OCI-LY1 (cell line): ENCODE results near the gene LTA4H.

Source experiments
- H2AFZ ChIP-seq: fragments of 200-600 bp; sonication (generic), shearing (Covaris generic); 2 replicates; pipeline ENCODE4 v1.6.0; 2014; ENCODE audit warnings: antibody characterized with exemption, mild to moderate bottlenecking, low read length
- H3F3A ChIP-seq: fragments of 200-600 bp; sonication (generic), shearing (Covaris generic); 2 replicates; pipeline ENCODE4 v1.6.0; 2014; ENCODE audit warnings: mild to moderate bottlenecking, antibody characterized with exemption, low read length, moderate library complexity; ENCODE audit not compliant: insufficient read depth
- H3K27ac ChIP-seq: fragments of 200-600 bp; sonication (generic); 2 replicates; pipeline ENCODE4 v1.5.1; 2014; ENCODE audit warnings: low read length, mixed run types, mild to moderate bottlenecking, low read depth; ENCODE audit not compliant: poor library complexity, severe bottlenecking
- H3K27me3 ChIP-seq: fragments of 200-600 bp; sonication (generic); 2 replicates; pipeline ENCODE4 v1.6.0; 2014; ENCODE audit warnings: antibody characterized with exemption, mild to moderate bottlenecking, low read length, moderate library complexity; ENCODE audit not compliant: insufficient read depth
- H3K36me3 ChIP-seq: fragments of 200-600 bp; sonication (generic); 2 replicates; pipeline ENCODE4 v1.6.1; 2014; ENCODE audit warnings: mild to moderate bottlenecking, antibody characterized with exemption, low read length, moderate library complexity, mixed read lengths; ENCODE audit not compliant: insufficient read depth
- H3K4me1 ChIP-seq: fragments of 200-600 bp; sonication (generic); 2 replicates; pipeline ENCODE4 v1.5.1; 2014; ENCODE audit warnings: mild to moderate bottlenecking, low read length, moderate library complexity; ENCODE audit not compliant: insufficient read depth, severe bottlenecking
- H3K4me2 ChIP-seq: fragments of 200-600 bp; sonication (generic), shearing (Covaris generic); 2 replicates; pipeline ENCODE4 v1.6.1; 2014; ENCODE audit warnings: low read length
- H3K4me3 ChIP-seq: fragments of 200-600 bp; sonication (generic); 2 replicates; pipeline ENCODE4 v1.5.1; 2014; ENCODE audit warnings: low read length, low read depth, mild to moderate bottlenecking, mixed read lengths; ENCODE audit not compliant: poor library complexity, severe bottlenecking
- H3K79me2 ChIP-seq: fragments of 200-600 bp; shearing (Covaris generic); 2 replicates; pipeline ENCODE4 v1.6.1; 2016; ENCODE audit warnings: mixed run types, low read length, mixed read lengths; ENCODE audit not compliant: insufficient read depth
- H3K9ac ChIP-seq: fragments of 200-600 bp; sonication (generic), shearing (Covaris generic); 2 replicates; pipeline ENCODE4 v1.6.1; 2014; ENCODE audit warnings: mild to moderate bottlenecking, low read length, mixed read lengths
- H3K9me2 ChIP-seq: fragments of 200-600 bp; sonication (generic), shearing (Covaris generic); 2 replicates; pipeline ENCODE4 v1.6.1; 2014; ENCODE audit warnings: low read depth, mild to moderate bottlenecking, low read length, mixed read lengths
- H3K9me3 ChIP-seq: fragments of 200-600 bp; shearing (Covaris generic); 2 replicates; pipeline ENCODE4 v1.6.1; 2014; ENCODE audit warnings: low read length, mixed read lengths
- H4K20me1 ChIP-seq: fragments of 200-600 bp; sonication (generic), shearing (Covaris generic); 2 replicates; pipeline ENCODE4 v1.6.0; 2016; ENCODE audit warnings: mild to moderate bottlenecking, low read length; ENCODE audit not compliant: insufficient read depth
- EZH2 ChIP-seq: fragments of 200-600 bp; sonication (generic), shearing (Covaris generic); IDR thresholded peaks from 2 replicates; pipeline ENCODE4 v1.8.0; 2017; ENCODE audit warnings: borderline replicate concordance, mixed run types, mild to moderate bottlenecking, antibody characterized with exemption, low read length, moderate library complexity, mixed read lengths
- TF ChIP-seq, protein P1 (sequence below): fragments of 200-600 bp; sonication (generic), shearing (Covaris generic); IDR thresholded peaks from 2 replicates; pipeline ENCODE4 v1.5.1; 2017; ENCODE audit warnings: mild to moderate bottlenecking, antibody characterized with exemption, low read length, moderate library complexity, mixed read lengths

Gene LTA4H

DNA sequence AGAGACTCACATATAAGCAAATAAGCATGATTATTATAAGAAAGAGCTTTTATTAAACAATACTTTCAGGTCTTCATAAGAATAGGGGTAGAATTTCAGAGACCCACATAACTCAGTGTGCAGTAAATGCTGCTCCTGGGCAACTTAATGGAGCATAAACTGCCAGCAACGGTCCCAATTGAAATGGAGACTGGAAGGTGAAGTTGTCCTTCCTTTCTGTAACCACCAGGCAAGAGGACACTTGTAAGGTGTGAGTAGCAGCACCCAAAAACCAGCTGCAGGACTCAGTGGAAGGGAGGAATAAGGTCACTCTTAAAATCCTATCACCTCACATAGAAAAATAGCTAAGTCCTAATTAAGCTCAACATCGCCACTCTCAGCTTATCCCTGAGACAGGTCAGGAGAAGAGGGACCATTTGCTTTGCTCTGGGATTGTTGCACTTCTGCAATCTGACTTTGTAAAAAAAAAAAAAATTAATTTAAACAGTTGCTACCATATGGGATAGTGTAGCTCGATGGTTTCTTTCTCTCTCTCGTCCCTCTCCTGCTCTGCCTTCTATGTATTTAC is 22.7 kb upstream of the LTA4H start:
- H3K9me2 ChIP-seq, result no peaks in the 10 kb centered on the region
- no peaks in the 10 kb centered on the region; the same call in 1 of the 2 replicates for H3K36me3 ChIP-seq
- TF ChIP-seq EZH2, result no peak
- TF ChIP-seq, protein P1, sequence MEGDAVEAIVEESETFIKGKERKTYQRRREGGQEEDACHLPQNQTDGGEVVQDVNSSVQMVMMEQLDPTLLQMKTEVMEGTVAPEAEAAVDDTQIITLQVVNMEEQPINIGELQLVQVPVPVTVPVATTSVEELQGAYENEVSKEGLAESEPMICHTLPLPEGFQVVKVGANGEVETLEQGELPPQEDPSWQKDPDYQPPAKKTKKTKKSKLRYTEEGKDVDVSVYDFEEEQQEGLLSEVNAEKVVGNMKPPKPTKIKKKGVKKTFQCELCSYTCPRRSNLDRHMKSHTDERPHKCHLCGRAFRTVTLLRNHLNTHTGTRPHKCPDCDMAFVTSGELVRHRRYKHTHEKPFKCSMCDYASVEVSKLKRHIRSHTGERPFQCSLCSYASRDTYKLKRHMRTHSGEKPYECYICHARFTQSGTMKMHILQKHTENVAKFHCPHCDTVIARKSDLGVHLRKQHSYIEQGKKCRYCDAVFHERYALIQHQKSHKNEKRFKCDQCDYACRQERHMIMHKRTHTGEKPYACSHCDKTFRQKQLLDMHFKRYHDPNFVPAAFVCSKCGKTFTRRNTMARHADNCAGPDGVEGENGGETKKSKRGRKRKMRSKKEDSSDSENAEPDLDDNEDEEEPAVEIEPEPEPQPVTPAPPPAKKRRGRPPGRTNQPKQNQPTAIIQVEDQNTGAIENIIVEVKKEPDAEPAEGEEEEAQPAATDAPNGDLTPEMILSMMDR, result no peak; the same call in 1 of the 2 replicates
- H3F3A ChIP-seq, result no peaks in the 10 kb centered on the region
- no peak overlapping the region for H3K4me3 ChIP-seq
- no peaks in the 10 kb centered on the region for H4K20me1 ChIP-seq
- no peaks in the 10 kb centered on the region for H3K9me3 ChIP-seq
- H2AFZ ChIP-seq, result no peak overlapping the region
- H3K79me2 ChIP-seq, result no peaks in the 10 kb centered on the region
- no peak overlapping the region for H3K9ac ChIP-seq
- H3K27ac ChIP-seq, result no peak overlapping the region
- H3K4me2 ChIP-seq, result no peak overlapping the region
- no peaks in the 10 kb centered on the region for H3K27me3 ChIP-seq
- H3K4me1 ChIP-seq, result peaks cover 10% of the 10 kb centered on the region

GRCh38 chr12:96056646-96057455 is 21.5 kb upstream of the LTA4H start:
- TF ChIP-seq, protein P1, result no peak
- no peak for TF ChIP-seq EZH2
- no peak overlapping the region for H3K27ac ChIP-seq
- H3K9me2 ChIP-seq, result no peaks in the 10 kb centered on the region
- no peaks in the 10 kb centered on the region for H3K9me3 ChIP-seq
- H3K4me3 ChIP-seq, result no peak overlapping the region
- H3K4me1 ChIP-seq, result peaks cover 7% of the 10 kb centered on the region
- no peak overlapping the region for H3K9ac ChIP-seq
- H3F3A ChIP-seq, result no peaks in the 10 kb centered on the region
- no peak overlapping the region for H3K4me2 ChIP-seq
- H3K36me3 ChIP-seq, result no peaks in the 10 kb centered on the region; the same call in 1 of the 2 replicates
- no peaks in the 10 kb centered on the region for H4K20me1 ChIP-seq
- no peaks in the 10 kb centered on the region for H3K27me3 ChIP-seq
- no peaks in the 10 kb centered on the region for H3K79me2 ChIP-seq
- no peak overlapping the region; the same call in 1 of the 2 replicates for H2AFZ ChIP-seq

DNA sequence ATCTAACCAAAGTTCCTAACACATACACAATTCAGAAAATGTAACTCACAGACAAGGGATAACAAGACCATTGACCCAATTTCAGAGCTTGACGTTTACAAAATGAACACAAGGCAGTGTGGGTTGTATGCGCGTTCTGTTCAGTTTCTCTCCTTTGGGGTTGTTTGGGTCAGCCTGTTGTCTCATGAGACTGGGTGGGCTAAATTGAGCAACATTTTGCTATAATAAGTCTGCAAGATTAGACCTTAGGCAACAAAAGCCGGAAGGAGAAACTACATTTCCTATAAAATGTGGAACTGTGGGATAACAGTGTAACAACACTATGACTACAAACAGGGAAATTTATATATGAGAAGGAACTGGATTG is 18.8 kb upstream of the LTA4H start:
- TF ChIP-seq, protein P1, result no peak
- no peak for TF ChIP-seq EZH2
- no peaks in the 10 kb centered on the region for H3K9me2 ChIP-seq
- H2AFZ ChIP-seq, result no peak overlapping the region
- no peak overlapping the region for H3K27ac ChIP-seq
- H3K27me3 ChIP-seq, result no peaks in the 10 kb centered on the region
- peaks cover 7% of the 10 kb centered on the region for H3K4me1 ChIP-seq
- no peaks in the 10 kb centered on the region for H3K9me3 ChIP-seq
- no peaks in the 10 kb centered on the region for H4K20me1 ChIP-seq
- H3K36me3 ChIP-seq, result no peaks in the 10 kb centered on the region; the same call in 1 of the 2 replicates
- H3K79me2 ChIP-seq, result no peaks in the 10 kb centered on the region
- no peak overlapping the region for H3K4me2 ChIP-seq
- H3K4me3 ChIP-seq, result no peak overlapping the region
- H3F3A ChIP-seq, result no peaks in the 10 kb centered on the region
- H3K9ac ChIP-seq, result no peak overlapping the region
